Measurements from ENCODE around the gene LAG3. TPM values are rescaled to one million over a fixed set of nuclear protein-coding genes. Genes with fewer than 3 reads are reported as not detected.

The LAG3 gene
- total RNA-seq, 4 donors from 2014 or later: not detected

DNA sequence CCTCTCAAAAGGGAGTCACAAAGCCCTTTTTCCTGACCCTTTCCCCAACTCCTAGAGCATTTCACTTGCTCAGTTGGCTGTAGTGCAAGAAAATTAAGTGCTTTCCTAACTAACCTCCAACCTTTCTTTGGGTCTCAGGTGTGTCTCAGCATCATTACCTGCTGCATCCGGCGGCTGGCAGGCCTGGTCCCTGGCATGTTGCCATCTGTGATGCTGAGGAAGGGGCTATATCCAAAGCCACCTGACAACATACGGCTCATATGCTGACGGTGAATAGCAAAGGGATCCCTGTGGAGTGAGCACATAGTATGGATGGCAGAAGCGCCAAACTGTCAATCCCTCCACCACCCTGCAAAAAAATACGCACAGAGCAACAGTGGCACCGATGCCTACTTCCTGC is 20.6 kb upstream of the LAG3 start:
- no peak for DNase-seq
- no peaks in the 10 kb centered on the region for H3K9me3 ChIP-seq
- H3K27me3 ChIP-seq: no peaks in the 10 kb centered on the region
- TF ChIP-seq, protein P1, sequence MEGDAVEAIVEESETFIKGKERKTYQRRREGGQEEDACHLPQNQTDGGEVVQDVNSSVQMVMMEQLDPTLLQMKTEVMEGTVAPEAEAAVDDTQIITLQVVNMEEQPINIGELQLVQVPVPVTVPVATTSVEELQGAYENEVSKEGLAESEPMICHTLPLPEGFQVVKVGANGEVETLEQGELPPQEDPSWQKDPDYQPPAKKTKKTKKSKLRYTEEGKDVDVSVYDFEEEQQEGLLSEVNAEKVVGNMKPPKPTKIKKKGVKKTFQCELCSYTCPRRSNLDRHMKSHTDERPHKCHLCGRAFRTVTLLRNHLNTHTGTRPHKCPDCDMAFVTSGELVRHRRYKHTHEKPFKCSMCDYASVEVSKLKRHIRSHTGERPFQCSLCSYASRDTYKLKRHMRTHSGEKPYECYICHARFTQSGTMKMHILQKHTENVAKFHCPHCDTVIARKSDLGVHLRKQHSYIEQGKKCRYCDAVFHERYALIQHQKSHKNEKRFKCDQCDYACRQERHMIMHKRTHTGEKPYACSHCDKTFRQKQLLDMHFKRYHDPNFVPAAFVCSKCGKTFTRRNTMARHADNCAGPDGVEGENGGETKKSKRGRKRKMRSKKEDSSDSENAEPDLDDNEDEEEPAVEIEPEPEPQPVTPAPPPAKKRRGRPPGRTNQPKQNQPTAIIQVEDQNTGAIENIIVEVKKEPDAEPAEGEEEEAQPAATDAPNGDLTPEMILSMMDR (IDR thresholded peaks at IDR 0.05 in 4 of 5, conservative IDR thresholded peaks at IDR 0.05 in 1 of 5): no peak
- no peak for TF ChIP-seq POLR2A (IDR thresholded peaks at IDR 0.05)
- intact Hi-C loops (cut with DNase I; ENCODE audit: low total_unique reads): loop anchor here (5.0 kb wide), 2 partner anchors 76 to 266 kb away; partner anchors contain the start of genes LPCAT3 and P3H3
- peaks cover 2 to 53% of the 10 kb centered on the region in 2 donors for H3K36me3 ChIP-seq
- in situ Hi-C loops (cut with MboI; ENCODE audit: low sequenced_read_pairs in 4 of 4): no loop called here
- H3K4me3 ChIP-seq: peak overlapping the region; percentile 67 to 95 (median 92)
- H3K4me1 ChIP-seq: peaks cover 10 to 12% of the 10 kb centered on the region in 2 donors
- ATAC-seq: no peak
- peak overlapping the region; percentile 89 to 100 (median 98) for H3K27ac ChIP-seq

- H3K27me3 ChIP-seq: no peaks in the 10 kb centered on the region
- DNase-seq (peak in 1 of 2 donors; percentile 43), ATAC-seq (peak; percentile 3 to 4)
- peaks cover 10 to 12% of the 10 kb centered on the region in 2 donors for H3K4me1 ChIP-seq
- in situ Hi-C loops (cut with MboI; ENCODE audit: low sequenced_read_pairs in 4 of 4) (no loop called here), intact Hi-C loops (cut with DNase I; ENCODE audit: low total_unique reads) (loop anchor here (5.0 kb wide), 2 partner anchors 75 to 265 kb away; partner anchors contain the start of genes LPCAT3 and P3H3)
- no peaks in the 10 kb centered on the region for H3K9me3 ChIP-seq
- peak overlapping the region; percentile 89 to 100 (median 98) for H3K27ac ChIP-seq
- peaks cover 2 to 47% of the 10 kb centered on the region in 2 donors for H3K36me3 ChIP-seq
- TF ChIP-seq, protein P1 (IDR thresholded peaks at IDR 0.05 in 4 of 5, conservative IDR thresholded peaks at IDR 0.05 in 1 of 5): peak in 1 of 5 experiments; percentile 25
- TF ChIP-seq POLR2A (IDR thresholded peaks at IDR 0.05): no peak
- peak overlapping the region; percentile 67 to 95 (median 92) for H3K4me3 ChIP-seq
These were observed 20.0 kb upstream of the LAG3 start for GRCh38 chr12:6752167-6752920.

DNA sequence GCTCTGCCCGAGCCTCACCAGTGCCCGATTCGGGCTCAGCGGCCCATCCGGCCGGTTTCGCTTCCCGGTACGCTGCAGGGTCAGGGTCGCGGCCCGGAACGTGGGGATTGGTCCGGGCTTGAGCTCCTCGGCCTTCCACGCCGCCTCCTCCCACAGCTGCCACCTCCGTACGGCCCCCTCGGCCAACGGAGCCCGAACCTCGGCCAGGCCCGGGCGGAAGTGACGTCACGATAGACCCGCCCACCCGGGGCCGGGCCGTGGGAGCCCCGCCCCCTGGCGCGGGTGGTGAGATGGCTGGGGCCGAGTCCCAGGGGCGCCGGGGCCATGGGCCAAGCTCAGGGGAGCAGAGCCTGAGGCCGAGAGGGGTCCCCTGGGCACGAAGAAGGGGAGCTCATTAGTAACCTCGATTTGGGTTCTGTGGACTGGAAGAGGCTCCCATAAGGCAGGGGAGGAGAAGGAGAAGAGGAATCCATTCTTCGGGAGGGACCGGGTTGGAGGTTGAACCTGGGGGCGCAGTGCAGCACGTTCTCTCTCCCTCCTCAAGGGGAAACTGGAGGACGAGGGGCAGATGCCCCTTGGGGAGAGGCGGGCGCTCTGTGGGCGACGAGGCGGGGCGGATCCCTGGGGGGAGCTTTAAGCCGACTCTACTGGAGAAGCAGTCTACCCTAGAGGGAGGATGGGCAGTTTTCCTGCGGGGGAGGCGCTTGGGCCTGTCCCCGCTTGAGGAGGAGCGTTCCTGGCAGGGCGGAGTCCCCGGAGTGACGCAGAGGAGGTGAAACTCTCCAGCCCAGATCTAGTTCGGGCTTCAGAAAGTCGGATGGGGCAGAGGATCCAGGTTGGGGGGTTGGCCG is 19.2 kb upstream of the LAG3 start, which contains the start of gene MLF2:
Gene MLF2 (minus strand): TSS at position 221 of the 851 bp plus-strand sequence. CDS start 807 bp downstream, outside the sequence.
- no peaks in the 10 kb centered on the region for H3K9me3 ChIP-seq
- DNase-seq (peak; percentile 98 to 99), ATAC-seq (peak; percentile 95 to 97)
- peaks cover 2 to 39% of the 10 kb centered on the region in 2 donors for H3K36me3 ChIP-seq
- intact Hi-C loops (cut with DNase I; ENCODE audit: low total_unique reads): loop anchor here (1.0 to 5.0 kb wide), 8 partner anchors 13 to 264 kb away; partner anchors contain the start of genes CDCA3, COPS7A, LPCAT3 and P3H3
- H3K27ac ChIP-seq: peak within 1 kb of the TSS; percentile 89 to 100 (median 98)
- no peaks in the 10 kb centered on the region for H3K27me3 ChIP-seq
- peak within 1 kb of the TSS; percentile 67 to 95 (median 92) for H3K4me3 ChIP-seq
- H3K4me1 ChIP-seq: peaks cover 10 to 12% of the 10 kb centered on the region in 2 donors
- in situ Hi-C loops (cut with MboI; ENCODE audit: low sequenced_read_pairs in 4 of 4): no loop called here
- TF ChIP-seq, protein P1 (IDR thresholded peaks at IDR 0.05 in 4 of 5, conservative IDR thresholded peaks at IDR 0.05 in 1 of 5): peak in 1 of 5 experiments; percentile 98
- peak; percentile 93 to 94 for TF ChIP-seq POLR2A (IDR thresholded peaks at IDR 0.05)

DNA sequence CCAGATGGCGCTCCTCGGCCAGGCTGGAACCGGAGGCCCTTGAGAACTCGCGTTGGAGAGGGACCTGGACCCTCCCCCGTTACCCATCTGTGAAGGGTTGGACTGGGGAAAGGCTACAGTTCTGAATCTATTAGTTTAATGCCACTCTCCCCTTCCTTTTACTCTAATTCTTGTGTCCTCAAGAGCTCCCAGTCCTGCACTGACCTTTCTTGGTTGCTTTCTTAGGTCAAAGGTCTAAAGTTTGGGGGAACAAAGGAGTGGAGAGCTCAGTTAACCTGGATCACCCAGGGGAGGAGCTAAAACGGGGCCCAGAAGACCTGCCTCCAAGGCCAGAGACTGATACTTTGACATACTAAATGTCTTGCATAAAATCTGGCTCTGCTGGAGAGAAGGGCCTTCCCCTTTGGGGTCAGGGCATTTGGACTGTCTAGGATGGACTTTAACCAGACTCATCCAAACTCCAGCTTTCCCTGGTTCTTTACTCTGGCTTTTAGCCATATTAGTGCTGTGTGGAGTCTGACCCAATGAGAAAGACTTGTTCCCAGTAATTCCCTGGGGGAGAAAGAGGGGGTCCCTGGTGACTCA is 18.5 kb upstream of the LAG3 start:
- H3K36me3 ChIP-seq: peaks cover 2 to 32% of the 10 kb centered on the region in 2 donors
- peaks cover 10 to 12% of the 10 kb centered on the region in 2 donors for H3K4me1 ChIP-seq
- H3K27me3 ChIP-seq: no peaks in the 10 kb centered on the region
- intact Hi-C loops (cut with DNase I; ENCODE audit: low total_unique reads) (loop anchor here (1.0 to 5.0 kb wide), 8 partner anchors 12 to 263 kb away; partner anchors contain the start of genes CDCA3, COPS7A, LPCAT3 and P3H3), in situ Hi-C loops (cut with MboI; ENCODE audit: low sequenced_read_pairs in 4 of 4) (no loop called here)
- peak overlapping the region in 1 of 4 donors; percentile 94 for H3K4me3 ChIP-seq
- DNase-seq: no peak
- TF ChIP-seq POLR2A (IDR thresholded peaks at IDR 0.05): no peak
- TF ChIP-seq, protein P1 (IDR thresholded peaks at IDR 0.05 in 4 of 5, conservative IDR thresholded peaks at IDR 0.05 in 1 of 5): peak; percentile 20 to 98 (median 97)
- peak overlapping the region; percentile 89 to 100 (median 98) for H3K27ac ChIP-seq
- no peak for ATAC-seq
- H3K9me3 ChIP-seq: no peaks in the 10 kb centered on the region
